HFFc6 (cell line): ENCODE data around the gene AKAP13. TPM values are rescaled to one million over a fixed set of nuclear protein-coding genes. Genes with fewer than 3 reads are reported as not detected.

Source experiments
- DNase-seq: peaks from one replicate; pipeline ENCODE4 v3.0.0-alpha.2; 2018
- H3K27ac Mint-ChIP-seq: 2 replicates; pipeline ENCODE4 v1.8.0; 2020; ENCODE audit warnings: mild to moderate bottlenecking, mixed read lengths
- H3K27me3 Mint-ChIP-seq: 2 replicates; pipeline ENCODE4 v1.8.0; 2021; ENCODE audit warnings: mild to moderate bottlenecking, moderate library complexity, mixed read lengths; ENCODE audit not compliant: insufficient read depth
- H3K36me3 Mint-ChIP-seq: 2 replicates; pipeline ENCODE4 v1.8.0; 2021; ENCODE audit warnings: low read depth, mixed read lengths
- H3K4me1 Mint-ChIP-seq: 2 replicates; pipeline ENCODE4 v1.8.0; 2020; ENCODE audit warnings: low read depth, mixed read lengths
- H3K4me3 Mint-ChIP-seq: 2 replicates; pipeline ENCODE4 v1.8.0; 2020; ENCODE audit warnings: mild to moderate bottlenecking, moderate library complexity, mixed read lengths
- H3K9me3 Mint-ChIP-seq: 2 replicates; pipeline ENCODE4 v1.8.0; 2020; ENCODE audit warnings: mild to moderate bottlenecking, mixed read lengths
- total RNA-seq, 6 experiments: library from RNA; stranded (reverse); fragmentation: NEBNext Ultra II Directional; extraction: Animal tissue kit (Norgen Biotek cat#: 25700); gene quantifications; 2 replicates in 1 of 6; 3 replicates in 5 of 6; pipeline ENCODE4 v1.2.3, GENCODE V29; 2021
- TF ChIP-seq, protein P1 (sequence below): fragments of 200-600 bp; sonication (generic); IDR thresholded peaks from 2 replicates; pipeline ENCODE4 v1.5.0; 2021; ENCODE audit warnings: antibody characterized with exemption, mild to moderate bottlenecking

Gene AKAP13
- total RNA-seq, 6 experiments from 2014 or later, result 29.0 to 51.3 (median 35.6) TPM

DNA sequence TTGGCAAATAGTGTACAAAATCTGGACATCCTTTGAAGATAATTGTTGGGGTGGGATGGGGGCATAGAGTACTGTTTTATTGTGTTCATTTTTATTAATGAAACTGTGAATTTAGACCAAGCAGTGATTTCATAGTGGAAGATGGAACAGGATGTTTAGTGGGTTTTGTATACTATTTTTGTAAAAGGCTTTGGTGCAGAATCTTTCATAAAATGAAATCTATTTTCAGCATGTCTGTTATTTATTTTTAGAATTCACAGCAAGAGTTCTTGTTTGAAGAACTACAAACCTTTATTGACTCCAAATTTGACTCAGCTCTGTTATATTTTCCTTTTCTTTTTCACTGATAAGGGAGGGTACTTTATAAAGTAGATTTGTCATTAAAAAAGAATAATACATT is 145.4 kb downstream of the AKAP13 start:
- DNase-seq, result no peak
- Mint-ChIP-seq H3K4me3 (no peak overlapping the region), H3K36me3 (peaks cover 7% of the 10 kb centered on the region), H3K9me3 (no peaks in the 10 kb centered on the region), H3K27ac (peak overlapping the region; percentile 25; the same call in 1 of the 2 replicates), H3K27me3 (0 out of 2 replicates have a peak, but pooled peaks cover 1% of the 10 kb centered on the region), H3K4me1 (peaks cover 29% of the 10 kb centered on the region)
- TF ChIP-seq, protein P1, sequence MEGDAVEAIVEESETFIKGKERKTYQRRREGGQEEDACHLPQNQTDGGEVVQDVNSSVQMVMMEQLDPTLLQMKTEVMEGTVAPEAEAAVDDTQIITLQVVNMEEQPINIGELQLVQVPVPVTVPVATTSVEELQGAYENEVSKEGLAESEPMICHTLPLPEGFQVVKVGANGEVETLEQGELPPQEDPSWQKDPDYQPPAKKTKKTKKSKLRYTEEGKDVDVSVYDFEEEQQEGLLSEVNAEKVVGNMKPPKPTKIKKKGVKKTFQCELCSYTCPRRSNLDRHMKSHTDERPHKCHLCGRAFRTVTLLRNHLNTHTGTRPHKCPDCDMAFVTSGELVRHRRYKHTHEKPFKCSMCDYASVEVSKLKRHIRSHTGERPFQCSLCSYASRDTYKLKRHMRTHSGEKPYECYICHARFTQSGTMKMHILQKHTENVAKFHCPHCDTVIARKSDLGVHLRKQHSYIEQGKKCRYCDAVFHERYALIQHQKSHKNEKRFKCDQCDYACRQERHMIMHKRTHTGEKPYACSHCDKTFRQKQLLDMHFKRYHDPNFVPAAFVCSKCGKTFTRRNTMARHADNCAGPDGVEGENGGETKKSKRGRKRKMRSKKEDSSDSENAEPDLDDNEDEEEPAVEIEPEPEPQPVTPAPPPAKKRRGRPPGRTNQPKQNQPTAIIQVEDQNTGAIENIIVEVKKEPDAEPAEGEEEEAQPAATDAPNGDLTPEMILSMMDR, result no peak

DNA sequence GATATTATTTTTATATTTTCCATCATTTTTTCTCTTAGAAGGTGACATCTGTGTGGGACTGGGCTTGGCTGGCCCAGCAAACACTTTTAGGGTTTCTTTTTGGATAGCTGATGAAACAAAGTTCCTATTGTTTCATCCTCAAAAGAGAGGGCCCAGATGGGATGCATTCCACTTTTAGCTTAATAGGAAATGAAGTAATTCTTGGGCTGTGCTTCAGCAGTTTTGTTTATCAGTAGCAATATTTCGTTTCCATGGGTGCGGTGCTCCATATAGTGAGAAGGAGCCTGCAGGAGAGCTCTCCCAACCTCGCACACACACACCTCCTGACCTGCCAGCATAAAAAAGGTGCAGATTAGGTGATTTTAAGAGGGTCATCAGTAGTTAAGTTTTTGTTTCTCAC is 147.5 kb downstream of the AKAP13 start:
- H3K27ac Mint-ChIP-seq, result peak overlapping the region; percentile 86
- peak overlapping the region; percentile 1; the same call in 1 of the 2 replicates for H3K4me3 Mint-ChIP-seq
- H3K36me3 Mint-ChIP-seq, result peaks cover 7% of the 10 kb centered on the region
- peak; percentile 75 for DNase-seq
- H3K27me3 Mint-ChIP-seq, result 0 out of 2 replicates have a peak, but pooled peaks cover 1% of the 10 kb centered on the region
- peaks cover 35% of the 10 kb centered on the region for H3K4me1 Mint-ChIP-seq
- no peaks in the 10 kb centered on the region for H3K9me3 Mint-ChIP-seq
- TF ChIP-seq, protein P1, result no peak

DNA sequence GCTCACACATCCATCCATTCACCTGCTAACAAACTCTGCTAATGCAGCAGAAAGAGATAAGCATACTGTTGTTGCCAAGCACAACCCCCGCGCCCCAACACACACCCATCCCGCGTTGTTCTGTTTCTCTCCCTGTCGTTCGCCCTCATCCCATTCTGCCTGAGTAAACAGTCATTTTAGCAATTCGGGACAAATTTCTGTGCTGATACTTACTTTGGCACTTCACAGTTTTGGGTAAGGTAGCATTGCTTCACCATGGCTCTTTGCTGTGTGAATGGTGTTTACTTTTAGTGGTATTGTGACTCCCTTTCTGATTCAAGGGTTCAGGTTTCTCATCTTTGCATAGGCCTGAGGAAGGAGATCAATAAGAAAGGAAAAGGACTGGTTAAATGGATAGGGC is 149.7 kb downstream of the AKAP13 start:
- TF ChIP-seq, protein P1, result no peak
- DNase-seq, result no peak
- H3K4me1 Mint-ChIP-seq, result peaks cover 35% of the 10 kb centered on the region
- no peak overlapping the region for H3K4me3 Mint-ChIP-seq
- peaks cover 1% of the 10 kb centered on the region; the same call in 1 of the 2 replicates for H3K27me3 Mint-ChIP-seq
- H3K36me3 Mint-ChIP-seq, result peaks cover 15% of the 10 kb centered on the region
- H3K27ac Mint-ChIP-seq, result peak overlapping the region; percentile 10; the same call in 1 of the 2 replicates
- no peaks in the 10 kb centered on the region for H3K9me3 Mint-ChIP-seq

DNA sequence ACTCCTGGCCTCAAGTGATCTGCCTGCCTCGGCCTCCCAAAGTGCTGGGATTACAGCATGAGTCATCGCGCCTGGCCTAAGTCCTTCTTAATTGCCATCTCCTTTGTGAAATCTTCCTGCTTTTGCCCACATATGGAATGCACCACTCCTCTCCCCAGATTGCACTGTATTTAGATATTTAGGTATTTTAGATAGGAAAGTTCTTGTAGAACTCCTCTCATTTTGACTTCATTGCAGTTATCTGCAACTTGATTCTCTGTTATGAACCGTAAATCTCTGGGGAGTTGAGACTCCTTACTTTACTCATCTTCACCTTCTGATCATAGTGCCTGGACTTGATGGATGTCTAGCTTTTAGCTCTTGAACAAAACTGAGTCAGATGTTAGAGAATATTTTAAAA is 150.7 kb downstream of the AKAP13 start:
- Mint-ChIP-seq H3K27me3 (peaks cover 1% of the 10 kb centered on the region; the same call in 1 of the 2 replicates), H3K27ac (peak overlapping the region; percentile 32), H3K4me3 (no peak overlapping the region), H3K9me3 (no peaks in the 10 kb centered on the region), H3K36me3 (peaks cover 20% of the 10 kb centered on the region), H3K4me1 (peaks cover 29% of the 10 kb centered on the region)
- TF ChIP-seq, protein P1, result no peak
- no peak for DNase-seq

DNA sequence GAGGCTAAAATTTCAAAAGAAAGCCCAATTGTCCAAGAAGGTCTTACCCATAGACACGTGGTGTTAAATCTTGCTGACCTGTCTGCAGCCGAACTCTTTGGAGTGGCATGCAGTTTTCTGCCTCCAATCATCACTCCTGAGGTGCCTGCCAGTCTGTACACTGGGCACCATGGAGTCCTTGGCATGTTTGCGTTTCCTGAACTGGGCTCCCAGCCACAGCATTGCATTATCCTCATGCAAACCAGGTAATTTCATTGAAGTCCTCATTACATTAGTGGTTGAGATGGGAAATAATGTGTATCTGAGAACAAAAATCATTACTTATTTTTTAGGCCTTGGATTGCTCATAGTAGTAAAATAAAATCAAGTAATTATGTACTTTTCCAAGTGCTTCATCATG is 152.3 kb downstream of the AKAP13 start:
- H3K36me3 Mint-ChIP-seq, result peaks cover 20% of the 10 kb centered on the region
- no peaks in the 10 kb centered on the region for H3K9me3 Mint-ChIP-seq

More for the DNA sequence above, 152.3 kb downstream of the AKAP13 start:
- no peak overlapping the region for H3K4me3 Mint-ChIP-seq
- TF ChIP-seq, protein P1, result no peak
- no peak for DNase-seq
- H3K27ac Mint-ChIP-seq, result no peak overlapping the region
- H3K27me3 Mint-ChIP-seq, result peaks cover 1% of the 10 kb centered on the region; the same call in 1 of the 2 replicates
- peaks cover 22% of the 10 kb centered on the region for H3K4me1 Mint-ChIP-seq
